MM.1S (cell line): ENCODE data around the gene DNLZ.

Experiments
- CTCF ChIP-seq: fragments of 300-600 bp; sonication (generic); IDR thresholded peaks from 2 replicates; pipeline ENCODE4 v1.5.1; 2016; ENCODE audit warnings: antibody characterized with exemption, low read length, mixed read lengths
- EZH2 ChIP-seq: fragments of 300-600 bp; sonication (generic); optimal IDR thresholded peaks from 2 replicates; pipeline ENCODE3; 2017; ENCODE audit warnings: low read depth, mild to moderate bottlenecking, antibody characterized with exemption, low read length, mixed read lengths
- EZH2phosphoT487 ChIP-seq: fragments of 300-600 bp; sonication (generic); IDR thresholded peaks from 2 replicates; pipeline ENCODE4 v1.6.1; 2018; ENCODE audit warnings: antibody characterized with exemption, low read length

- TF ChIP-seq CTCF = no peak
- no peak for TF ChIP-seq EZH2phosphoT487
- TF ChIP-seq EZH2 = no peak
Measured at GRCh38 chr9:136318111-136318775, 45.3 kb downstream of the DNLZ start.
